H1 (cell line): Measurements from ENCODE around the gene SRD5A3. TPM values are rescaled to one million over a fixed set of nuclear protein-coding genes. Genes with fewer than 3 reads are reported as not detected.
A peak's percentile ranks its signal among the peaks of the same experiment; 100 is the strongest.

Source experiments
- ATF2 ChIP-seq: IDR thresholded peaks from 2 replicates; pipeline ENCODE4 v1.6.1; 2012; ENCODE audit warnings: low read length, inconsistent platforms
- CREB1 ChIP-seq: IDR thresholded peaks from 2 replicates; pipeline ENCODE4 v1.6.1; 2012; ENCODE audit warnings: inconsistent platforms
- CTBP2 ChIP-seq: IDR thresholded peaks from 2 replicates; pipeline ENCODE4 v1.7.0; 2011; ENCODE audit warnings: borderline replicate concordance, mild to moderate bottlenecking, moderate library complexity, mixed read lengths, low read length; ENCODE audit not compliant: insufficient read depth, insufficient read length
- E2F6 ChIP-seq: IDR thresholded peaks from 2 replicates; pipeline ENCODE4 v1.6.1; 2012; ENCODE audit warnings: inconsistent platforms
- GTF2F1 ChIP-seq: IDR thresholded peaks from 2 replicates; pipeline ENCODE4 v1.6.1; 2012; ENCODE audit warnings: low read depth, low read length, improper control_type of control experiment, borderline replicate concordance
- HDAC2 ChIP-seq, 2 experiments: fragments of 300-600 bp in 1 of 2; sonication (generic) in 1 of 2; IDR thresholded peaks; 2 replicates each; pipeline ENCODE4 v1.6.1; 2011 to 2012; ENCODE audit warnings: low read depth in 2 of 2, low read length in 2 of 2, mild to moderate bottlenecking in 2 of 2, moderate library complexity in 2 of 2, borderline replicate concordance in 1 of 2, inconsistent platforms in 1 of 2
- KDM1A ChIP-seq: fragments of 200-600, 300-600 bp; sonication (generic); IDR thresholded peaks from 2 replicates; pipeline ENCODE4 v1.7.1; 2016; ENCODE audit warnings: mild to moderate bottlenecking, low read length, borderline replicate concordance
- KDM4A ChIP-seq: IDR thresholded peaks from one replicate; pipeline ENCODE4 v1.7.1; 2012; ENCODE audit warnings: low read depth, mild to moderate bottlenecking, moderate library complexity, low read length, inconsistent platforms; ENCODE audit not compliant: severe bottlenecking
- MAFK ChIP-seq: IDR thresholded peaks from 2 replicates; pipeline ENCODE4 v1.6.1; 2012; ENCODE audit warnings: low read depth, mild to moderate bottlenecking, improper control_type of control experiment, low read length
- PHF8 ChIP-seq: fragments of 200-600 bp; sonication (generic); conservative IDR thresholded peaks from 2 replicates; pipeline ENCODE4 v1.7.1; 2012; ENCODE audit warnings: low read depth, mild to moderate bottlenecking, inconsistent platforms, low read length, moderate library complexity
- POLR2A ChIP-seq, 2 experiments: IDR thresholded peaks; 1 replicate in 1 of 2; 2 replicates in 1 of 2; pipeline ENCODE4 v1.6.1; 2011; ENCODE audit warnings: low read depth in 2 of 2, low read length in 2 of 2, mild to moderate bottlenecking in 2 of 2; ENCODE audit errors: control extremely low read depth in 1 of 2
- POLR2AphosphoS5 ChIP-seq: IDR thresholded peaks from 2 replicates; pipeline ENCODE4 v1.6.1; 2011; ENCODE audit warnings: low read depth, low read length
- POU5F1 ChIP-seq: IDR thresholded peaks from 2 replicates; pipeline ENCODE4 v1.6.1; 2011; ENCODE audit warnings: low read depth, mild to moderate bottlenecking, low read length, moderate library complexity
- RAD21 ChIP-seq, 2 experiments: IDR thresholded peaks in 1 of 2; conservative IDR thresholded peaks in 1 of 2; 2 replicates each; pipeline ENCODE4 v1.6.1; 2011; ENCODE audit warnings: low read depth in 2 of 2, low read length in 2 of 2, improper control_type of control experiment in 1 of 2, inconsistent platforms in 1 of 2, mild to moderate bottlenecking in 1 of 2, moderate library complexity in 1 of 2
- RNF2 ChIP-seq: fragments of 200-900, 300-1000 bp; sonication (generic); IDR thresholded peaks from 2 replicates; pipeline ENCODE4 v1.7.1; 2016; ENCODE audit warnings: borderline replicate concordance, low read depth, mild to moderate bottlenecking, antibody characterized with exemption, low read length; ENCODE audit not compliant: poor library complexity, severe bottlenecking; ENCODE audit errors: missing control alignments
- SIN3A ChIP-seq, 2 experiments: IDR thresholded peaks in 1 of 2; conservative IDR thresholded peaks in 1 of 2; 2 replicates each; pipeline ENCODE4 v1.6.1; 2011 to 2012; ENCODE audit warnings: low read length in 2 of 2, improper control_type of control experiment in 1 of 2, low read depth in 1 of 2, mild to moderate bottlenecking in 1 of 2
- TAF1 ChIP-seq: IDR thresholded peaks from 2 replicates; pipeline ENCODE4 v1.6.1; 2011; ENCODE audit warnings: mild to moderate bottlenecking, low read depth, low read length
- TBP ChIP-seq: IDR thresholded peaks from 2 replicates; pipeline ENCODE4 v1.6.1; 2011; ENCODE audit warnings: low read depth, low read length, improper control_type of control experiment
- polyA plus RNA-seq, 7 experiments: library from polyadenylated mRNA; depleted of rRNA in 3 of 7; stranded (reverse) in 5 of 7; unstranded in 2 of 7; fragments of >200 nt in 5 of 7; fragments of 200-250 nt in 2 of 7; gene quantifications; 1 replicate in 5 of 7; 2 replicates in 1 of 7; 4 replicates in 1 of 7; pipeline versions ENCODE4 v1.2.1 to v1.2.3, GENCODE V29; 2011 to 2013; ENCODE audit warnings: missing spikeins in 2 of 7, mixed read lengths in 2 of 7
- total RNA-seq: library from RNA; stranded (reverse); fragmentation: NEBNext Ultra II Directional; extraction: Animal tissue kit (Norgen Biotek cat#: 25700); gene quantifications from 2 replicates; pipeline ENCODE4 v1.2.1, GENCODE V29; 2021

The SRD5A3 gene
- total and polyA plus RNA-seq, 2 of the 8 experiments (the other 6 are each of a cell fraction or from before 2014, with no cell fraction given): 19.6 to 34.6 TPM

- TF ChIP-seq ATF2 (no peak), SIN3A (conservative IDR thresholded peaks at IDR 0.05 in 1 of 2, IDR thresholded peaks at IDR 0.05 in 1 of 2; ENCODE audit: low read depth in 1 of 2, low read length in 2 of 2) (no peak), HDAC2 (IDR thresholded peaks at IDR 0.05; ENCODE audit: borderline replicate concordance in 1 of 2, low read depth in 2 of 2, low read length in 2 of 2) (no peak; a peak in 1 of 4 replicates), KDM4A (peak; percentile 81), E2F6 (peak; percentile 97), RNF2 (no peak), RAD21 (IDR thresholded peaks at IDR 0.05 in 1 of 2, conservative IDR thresholded peaks at IDR 0.05 in 1 of 2; ENCODE audit: low read depth in 2 of 2, low read length in 2 of 2) (no peak), MAFK (no peak), CREB1 (peak; percentile 81), KDM1A (peak; percentile 21; the same call in 1 of the 2 replicates), CTBP2 (no peak), TBP (peak; percentile 90), PHF8 (peak; percentile 97), TAF1 (peak; percentile 95), POU5F1 (no peak), POLR2AphosphoS5 (peak; percentile 95), POLR2A (IDR thresholded peaks at IDR 0.05; ENCODE audit: control extremely low read depth in 1 of 2, low read depth in 2 of 2, low read length in 2 of 2) (peak; percentile 90 to 99), GTF2F1 (no peak)
These were observed 49.7 kb downstream of the SRD5A3 start, which contains the start of gene TMEM165 (continued) for GRCh38 chr4:55395529-55396307.
